ENCODE results near the gene MCRS1. TPM values are rescaled to one million over a fixed set of nuclear protein-coding genes. Genes with fewer than 3 reads are reported as not detected.

MCRS1 gene
- total RNA-seq, 1 experiment from 2014 or later: 103 TPM

- Histone ChIP-seq H4K5ac (ENCODE audit: insufficient read length, low read depth, low read length) (no peak overlapping the region), H4K91ac (ENCODE audit: insufficient read length, low read depth, low read length) (no peak overlapping the region), H3K23ac (ENCODE audit: insufficient read length, low read depth, low read length) (no peak overlapping the region), H3K56ac (ENCODE audit: insufficient read length, low read depth, low read length) (no peak overlapping the region), H3K79me2 (ENCODE audit: insufficient read depth, low read length) (no peaks in the 10 kb centered on the region), H2BK120ac (ENCODE audit: low read depth, low read length, poor library complexity, severe bottlenecking) (no peak overlapping the region), H4K8ac (replicated peaks; ENCODE audit: insufficient read length, low read depth, low read length) (no peak overlapping the region), H3K27ac (ENCODE audit: insufficient read length, low read depth, low read length) (no peak overlapping the region), H2BK5ac (ENCODE audit: insufficient read length, low read length) (no peak overlapping the region), H2BK20ac (ENCODE audit: low read depth, low read length, poor library complexity, severe bottlenecking) (no peak overlapping the region), H4K20me1 (ENCODE audit: control insufficient read depth, insufficient read depth, insufficient read length) (no peaks in the 10 kb centered on the region), H3K4ac (ENCODE audit: low read depth, low read length) (no peak overlapping the region), H3K27me3 (ENCODE audit: insufficient read depth, low read length) (peaks cover 67% of the 10 kb centered on the region), H2BK15ac (ENCODE audit: low read depth, low read length) (no peak overlapping the region), H2AFZ (ENCODE audit: low read length) (no peak overlapping the region), H3K18ac (ENCODE audit: insufficient read length, low read depth, low read length) (no peak overlapping the region), H3K4me2 (ENCODE audit: insufficient read depth, insufficient read length, low read length) (no peak overlapping the region), H3K9ac (ENCODE audit: extremely low read depth, insufficient read length, low read length) (no peak overlapping the region), H3K9me3 (ENCODE audit: control insufficient read depth, low read depth, low read length) (no peaks in the 10 kb centered on the region), H2AK5ac (ENCODE audit: insufficient read length, low read length) (no peak overlapping the region), H3K14ac (ENCODE audit: insufficient read depth, low read length) (no peak overlapping the region), H3K79me1 (ENCODE audit: insufficient read depth, low read depth, low read length, poor library complexity, severe bottlenecking) (no peaks in the 10 kb centered on the region), H3K23me2 (ENCODE audit: insufficient read length, low read depth, low read length, poor library complexity, severe bottlenecking) (peaks cover 14% of the 10 kb centered on the region), H3K4me1 (ENCODE audit: insufficient read depth, low read length) (no peaks in the 10 kb centered on the region; the same call in 1 of the 2 replicates), H3T11ph (ENCODE audit: low read length) (no peak overlapping the region), H2BK12ac (ENCODE audit: insufficient read length, low read depth, low read length) (no peak overlapping the region)
- H3K27ac Mint-ChIP-seq: no peak overlapping the region
- no CpG with 5 or more reads among the region's 21 CpGs for WGBS (ENCODE audit: extremely low coverage, insufficient read length, low lambda C conversion rate)
- DNase-seq: no peak
- peak overlapping the region in 1 of 2 experiments; percentile 60; a peak in 2 of 5 replicates for H3K4me3 Mint-ChIP-seq
- H3K27me3 Mint-ChIP-seq (ENCODE audit: low read depth): peaks cover 96% of the 10 kb centered on the region
- no peaks in the 10 kb centered on the region; a peak in 1 of 5 replicates for H3K9me3 Mint-ChIP-seq
- no peaks in the 10 kb centered on the region for H3K36me3 Mint-ChIP-seq (ENCODE audit: insufficient read depth in 1 of 3, low read depth in 3 of 3)
- TF ChIP-seq CTCF (conservative IDR thresholded peaks at IDR 0.05): no peak
- H3K4me1 Mint-ChIP-seq: peaks cover 20 to 38% of the 10 kb centered on the region in 2 experiments
These were observed 27.5 kb downstream of the MCRS1 start for GRCh38 chr12:49540229-49541139.

All from H9 (cell line).